HFFc6 (cell line): Measurements from ENCODE around the gene NCAM1. TPM values are rescaled to one million over a fixed set of nuclear protein-coding genes. Genes with fewer than 3 reads are reported as not detected.

Experiments
- DNase-seq: peaks from one replicate; pipeline ENCODE4 v3.0.0-alpha.2; 2018
- H3K27ac Mint-ChIP-seq: 2 replicates; pipeline ENCODE4 v1.8.0; 2020; ENCODE audit warnings: mild to moderate bottlenecking, mixed read lengths
- H3K27me3 Mint-ChIP-seq: 2 replicates; pipeline ENCODE4 v1.8.0; 2021; ENCODE audit warnings: mild to moderate bottlenecking, moderate library complexity, mixed read lengths; ENCODE audit not compliant: insufficient read depth
- H3K36me3 Mint-ChIP-seq: 2 replicates; pipeline ENCODE4 v1.8.0; 2021; ENCODE audit warnings: low read depth, mixed read lengths
- H3K4me1 Mint-ChIP-seq: 2 replicates; pipeline ENCODE4 v1.8.0; 2020; ENCODE audit warnings: low read depth, mixed read lengths
- H3K4me3 Mint-ChIP-seq: 2 replicates; pipeline ENCODE4 v1.8.0; 2020; ENCODE audit warnings: mild to moderate bottlenecking, moderate library complexity, mixed read lengths
- H3K9me3 Mint-ChIP-seq: 2 replicates; pipeline ENCODE4 v1.8.0; 2020; ENCODE audit warnings: mild to moderate bottlenecking, mixed read lengths
- total RNA-seq, 6 experiments: library from RNA; stranded (reverse); fragmentation: NEBNext Ultra II Directional; extraction: Animal tissue kit (Norgen Biotek cat#: 25700); gene quantifications; 2 replicates in 1 of 6; 3 replicates in 5 of 6; pipeline ENCODE4 v1.2.3, GENCODE V29; 2021
- TF ChIP-seq, protein P1 (sequence below): fragments of 200-600 bp; sonication (generic); IDR thresholded peaks from 2 replicates; pipeline ENCODE4 v1.5.0; 2021; ENCODE audit warnings: antibody characterized with exemption, mild to moderate bottlenecking

Gene NCAM1
- total RNA-seq, 6 experiments from 2014 or later, result 0.20 TPM; not detected in 5

DNA sequence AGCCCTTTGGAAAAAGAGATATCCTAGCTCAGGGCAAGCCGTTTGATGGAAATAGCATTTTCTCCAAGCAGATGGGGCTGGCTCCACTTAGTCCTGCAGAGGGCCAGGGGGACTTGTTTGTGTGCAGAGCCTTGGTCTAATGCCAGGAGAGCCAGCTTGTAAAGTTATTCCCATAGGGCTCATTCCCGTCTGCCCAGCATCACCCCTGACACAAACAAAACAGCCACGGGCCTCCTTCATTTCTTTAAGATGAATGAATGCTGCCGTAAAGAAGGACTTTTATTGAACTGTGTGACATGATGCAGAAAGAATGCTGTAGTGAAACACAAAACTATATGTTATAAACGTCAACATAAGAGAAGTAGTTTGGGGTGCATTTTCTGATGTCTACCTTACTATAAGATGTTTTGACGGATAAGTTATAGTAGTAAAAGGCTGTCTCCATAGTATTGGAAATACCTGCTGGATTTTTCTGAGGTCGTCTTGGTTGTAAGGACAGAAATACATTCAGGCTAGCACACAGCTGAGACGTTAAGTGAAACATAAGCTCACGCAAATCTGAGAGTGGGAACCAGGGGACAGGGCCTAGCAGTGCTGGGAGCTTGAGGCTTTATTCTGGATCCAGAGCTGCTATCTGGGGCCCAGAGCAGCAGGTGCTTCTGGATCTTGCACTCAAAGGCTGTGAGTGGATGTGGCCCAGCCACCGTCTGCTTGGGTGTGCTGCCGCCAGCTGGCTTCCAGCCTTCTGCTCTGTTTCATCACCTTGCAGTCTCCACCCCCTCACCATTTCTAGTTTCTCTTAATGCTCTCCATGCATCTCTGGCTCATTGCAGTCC, 53.3 kb downstream of the NCAM1 start:
- no peaks in the 10 kb centered on the region for H3K4me1 Mint-ChIP-seq
- H3K36me3 Mint-ChIP-seq, result no peaks in the 10 kb centered on the region
- H3K4me3 Mint-ChIP-seq, result no peak overlapping the region
- H3K9me3 Mint-ChIP-seq, result peaks cover 50% of the 10 kb centered on the region
- no peaks in the 10 kb centered on the region; the same call in 1 of the 2 replicates for H3K27me3 Mint-ChIP-seq
- TF ChIP-seq, protein P1, sequence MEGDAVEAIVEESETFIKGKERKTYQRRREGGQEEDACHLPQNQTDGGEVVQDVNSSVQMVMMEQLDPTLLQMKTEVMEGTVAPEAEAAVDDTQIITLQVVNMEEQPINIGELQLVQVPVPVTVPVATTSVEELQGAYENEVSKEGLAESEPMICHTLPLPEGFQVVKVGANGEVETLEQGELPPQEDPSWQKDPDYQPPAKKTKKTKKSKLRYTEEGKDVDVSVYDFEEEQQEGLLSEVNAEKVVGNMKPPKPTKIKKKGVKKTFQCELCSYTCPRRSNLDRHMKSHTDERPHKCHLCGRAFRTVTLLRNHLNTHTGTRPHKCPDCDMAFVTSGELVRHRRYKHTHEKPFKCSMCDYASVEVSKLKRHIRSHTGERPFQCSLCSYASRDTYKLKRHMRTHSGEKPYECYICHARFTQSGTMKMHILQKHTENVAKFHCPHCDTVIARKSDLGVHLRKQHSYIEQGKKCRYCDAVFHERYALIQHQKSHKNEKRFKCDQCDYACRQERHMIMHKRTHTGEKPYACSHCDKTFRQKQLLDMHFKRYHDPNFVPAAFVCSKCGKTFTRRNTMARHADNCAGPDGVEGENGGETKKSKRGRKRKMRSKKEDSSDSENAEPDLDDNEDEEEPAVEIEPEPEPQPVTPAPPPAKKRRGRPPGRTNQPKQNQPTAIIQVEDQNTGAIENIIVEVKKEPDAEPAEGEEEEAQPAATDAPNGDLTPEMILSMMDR, result no peak
- no peak overlapping the region for H3K27ac Mint-ChIP-seq
- DNase-seq, result no peak

DNA sequence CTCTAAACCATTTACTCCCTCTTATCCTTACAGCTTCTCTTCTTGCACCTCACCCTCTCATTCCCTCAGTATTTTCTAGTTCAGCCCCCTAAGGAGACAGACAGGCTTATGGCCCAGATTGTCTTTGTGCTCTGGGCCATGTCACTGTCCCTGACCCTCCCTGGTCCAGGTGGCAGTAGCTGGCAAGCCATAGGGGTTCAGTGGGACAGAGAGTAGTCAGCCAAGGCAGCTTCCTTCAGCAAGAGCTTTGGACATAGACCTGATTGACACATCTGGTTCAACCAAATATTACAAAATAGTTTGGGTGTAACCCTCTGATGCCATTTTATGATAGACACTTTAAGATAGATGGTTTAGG, 53.9 kb downstream of the NCAM1 start:
- TF ChIP-seq, protein P1, result no peak
- no peak overlapping the region for H3K27ac Mint-ChIP-seq
- H3K36me3 Mint-ChIP-seq, result no peaks in the 10 kb centered on the region

DNA sequence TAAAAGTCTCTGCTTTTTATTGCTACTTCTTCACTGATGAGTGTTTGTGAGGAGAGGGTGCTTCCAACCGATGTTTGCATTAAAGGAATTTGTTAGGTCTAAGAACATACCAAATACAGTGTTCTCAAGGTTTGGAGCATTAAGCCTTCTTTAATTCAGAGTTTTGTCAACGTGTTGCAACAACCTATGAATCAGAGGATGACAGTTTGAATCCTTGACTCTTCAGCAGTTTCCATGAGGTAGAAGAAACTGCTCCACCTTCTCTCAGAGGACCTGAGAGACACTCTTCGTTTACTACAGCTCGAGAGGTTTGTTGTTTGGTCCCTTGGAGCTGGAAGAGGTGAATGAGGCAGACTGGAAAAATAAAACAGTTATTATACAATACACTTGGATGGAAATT, 55.7 kb downstream of the NCAM1 start:
- no peaks in the 10 kb centered on the region; the same call in 1 of the 2 replicates for H3K27me3 Mint-ChIP-seq
- H3K36me3 Mint-ChIP-seq, result no peaks in the 10 kb centered on the region
- peaks cover 53% of the 10 kb centered on the region for H3K9me3 Mint-ChIP-seq
- no peak for DNase-seq
- no peak overlapping the region for H3K27ac Mint-ChIP-seq
- H3K4me3 Mint-ChIP-seq, result no peak overlapping the region
- TF ChIP-seq, protein P1, result no peak
- no peaks in the 10 kb centered on the region for H3K4me1 Mint-ChIP-seq

More for the DNA sequence above, 53.9 kb downstream of the NCAM1 start:
- H3K4me1 Mint-ChIP-seq, result no peaks in the 10 kb centered on the region
- no peak overlapping the region for H3K4me3 Mint-ChIP-seq
- no peaks in the 10 kb centered on the region; the same call in 1 of the 2 replicates for H3K27me3 Mint-ChIP-seq
- no peak for DNase-seq
- peaks cover 51% of the 10 kb centered on the region for H3K9me3 Mint-ChIP-seq

DNA sequence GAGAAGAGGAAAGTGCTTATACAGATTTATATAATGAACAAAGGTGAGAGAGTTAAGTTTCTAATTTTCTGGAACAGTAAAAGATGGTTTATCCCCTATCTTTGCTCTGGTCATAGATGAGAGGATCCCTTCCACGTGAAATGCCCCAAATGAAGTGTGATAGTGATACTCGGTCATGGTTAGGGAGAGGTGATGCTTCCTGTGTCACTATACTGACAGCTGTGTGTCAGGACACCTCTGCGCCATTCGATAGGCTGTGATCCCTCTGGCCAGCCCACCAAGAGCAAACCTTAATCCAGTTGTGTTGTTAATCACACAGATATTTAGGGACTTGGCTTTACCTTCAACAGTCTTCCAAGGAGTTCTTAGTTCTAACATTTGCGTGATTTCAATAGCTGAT, 57.7 kb downstream of the NCAM1 start:
- DNase-seq, result no peak
- H3K27me3 Mint-ChIP-seq, result no peaks in the 10 kb centered on the region; the same call in 1 of the 2 replicates
- H3K9me3 Mint-ChIP-seq, result peaks cover 50% of the 10 kb centered on the region
- no peaks in the 10 kb centered on the region for H3K4me1 Mint-ChIP-seq
- no peaks in the 10 kb centered on the region for H3K36me3 Mint-ChIP-seq
- no peak overlapping the region for H3K4me3 Mint-ChIP-seq
- TF ChIP-seq, protein P1, result no peak
- H3K27ac Mint-ChIP-seq, result no peak overlapping the region

DNA sequence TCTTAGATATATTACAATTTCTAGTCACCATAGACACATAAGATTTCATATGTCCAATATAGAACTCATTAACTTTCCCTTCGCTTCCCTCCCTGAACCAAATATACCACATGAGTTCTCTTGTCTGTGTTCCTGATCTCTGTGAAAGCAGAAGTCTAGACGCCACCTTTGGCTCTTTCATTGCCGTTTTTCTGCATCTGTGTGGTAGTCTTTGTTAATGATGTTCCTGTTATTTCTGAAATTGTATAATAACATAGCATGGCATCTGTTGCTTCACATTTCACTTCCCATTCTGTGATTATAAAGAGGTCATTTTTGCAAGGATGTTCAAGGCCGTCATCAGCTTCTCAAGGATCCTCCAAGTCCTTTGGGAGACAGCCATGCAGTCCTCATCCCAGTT, 58.5 kb downstream of the NCAM1 start:
- Mint-ChIP-seq H3K27me3 (no peaks in the 10 kb centered on the region; the same call in 1 of the 2 replicates), H3K36me3 (no peaks in the 10 kb centered on the region), H3K27ac (no peak overlapping the region), H3K4me3 (no peak overlapping the region), H3K4me1 (no peaks in the 10 kb centered on the region), H3K9me3 (peaks cover 53% of the 10 kb centered on the region)
- TF ChIP-seq, protein P1, result no peak
- DNase-seq, result no peak
